OCI-LY7 (cell line): ENCODE measurements around the gene KLHDC9. TPM values are rescaled to one million over a fixed set of nuclear protein-coding genes. Genes with fewer than 3 reads are reported as not detected.

Experiments
- BruUV-seq: library from RNA; stranded (reverse); fragments of 400-500 nt; replicated peaks from 2 replicates; lab custom pipeline; 2021; lab: Mats Ljungman, UMichigan
- CTCF ChIA-PET: fragments of 300-600 bp; sonication (Branson Sonifier 250); formaldehyde crosslinking; loops from one replicate; lab custom pipeline; 2022; ENCODE audit warnings: antibody characterized with exemption; ENCODE audit not compliant: unreplicated experiment; lab: Charles Lee
- POLR2A ChIA-PET: fragments of 300-600 bp; sonication (Branson Sonifier 250); formaldehyde crosslinking; loops from one replicate; lab custom pipeline; 2022; ENCODE audit warnings: antibody characterized with exemption; lab: Charles Lee
- DNase-seq: peaks from one replicate; pipeline ENCODE4 v3.0.0-alpha.2; 2015; ENCODE audit warnings: low spot score
- H2AFZ ChIP-seq: fragments of 200-600 bp; sonication (generic), shearing (Covaris generic); 2 replicates; pipeline ENCODE4 v1.6.1; 2014; ENCODE audit warnings: mild to moderate bottlenecking, antibody characterized with exemption, low read length, moderate library complexity
- H3K27ac ChIP-seq: fragments of 200-600 bp; sonication (generic); 2 replicates; pipeline ENCODE4 v1.5.1; 2014; ENCODE audit warnings: mixed run types, low read depth, mild to moderate bottlenecking, moderate library complexity, low read length, inconsistent platforms; ENCODE audit not compliant: poor library complexity, severe bottlenecking
- H3K36me3 ChIP-seq: fragments of 200-600 bp; sonication (generic); 2 replicates; pipeline ENCODE4 v1.6.1; 2014; ENCODE audit warnings: mild to moderate bottlenecking, antibody characterized with exemption, low read length, moderate library complexity, mixed read lengths; ENCODE audit not compliant: insufficient read depth
- H3K4me1 ChIP-seq: fragments of 200-600 bp; sonication (generic); 2 replicates; pipeline ENCODE4 v1.5.1; 2014; ENCODE audit warnings: mild to moderate bottlenecking, low read length; ENCODE audit not compliant: insufficient read depth, poor library complexity, severe bottlenecking
- H3K4me2 ChIP-seq: fragments of 200-600 bp; sonication (generic); 2 replicates; pipeline ENCODE4 v1.6.1; 2014; ENCODE audit warnings: mild to moderate bottlenecking, low read length
- H3K4me3 ChIP-seq: fragments of 200-600 bp; sonication (generic); 2 replicates; pipeline ENCODE4 v1.5.1; 2014; ENCODE audit warnings: mild to moderate bottlenecking, low read depth, low read length; ENCODE audit not compliant: poor library complexity, severe bottlenecking
- H3K79me2 ChIP-seq: fragments of 200-600 bp; sonication (generic); 2 replicates; pipeline ENCODE4 v1.6.1; 2016; ENCODE audit warnings: low read depth, mild to moderate bottlenecking, low read length, moderate library complexity, mixed read lengths; ENCODE audit not compliant: insufficient read depth
- H3K9me2 ChIP-seq: fragments of 200-600 bp; sonication (generic); 2 replicates; pipeline ENCODE4 v1.6.1; 2016; ENCODE audit warnings: mild to moderate bottlenecking, low read length, mixed read lengths; ENCODE audit not compliant: insufficient read depth
- H3K9me3 ChIP-seq: fragments of 200-600 bp; sonication (generic); 2 replicates; pipeline ENCODE4 v1.6.1; 2014; ENCODE audit warnings: mild to moderate bottlenecking, mixed run types, low read length, mixed read lengths
- H4K20me1 ChIP-seq: fragments of 200-600 bp; sonication (generic); 2 replicates; pipeline ENCODE4 v1.6.1; 2014; ENCODE audit warnings: mild to moderate bottlenecking, antibody characterized with exemption, low read length, moderate library complexity, mixed read lengths; ENCODE audit not compliant: insufficient read depth
- CTCF ChIP-seq: fragments of 200-600 bp; sonication (generic); conservative IDR thresholded peaks from 2 replicates; pipeline ENCODE4 v1.5.1; 2014; ENCODE audit warnings: mild to moderate bottlenecking, antibody characterized with exemption, low read length, moderate library complexity, mixed read lengths
- EZH2phosphoT487 ChIP-seq: fragments of 200-600 bp; sonication (generic); IDR thresholded peaks from 2 replicates; pipeline ENCODE4 v1.6.1; 2018; ENCODE audit warnings: low read depth, borderline replicate concordance, mild to moderate bottlenecking, mixed run types, antibody characterized with exemption, low read length, moderate library complexity, mixed read lengths
- intact Hi-C: fragments of 100-400 bp; cut with micrococcal nuclease; formaldehyde crosslinking; loops from one replicate; pipeline ENCODE4 v1.10.0; 2022; ENCODE audit not compliant: unreplicated experiment
- small RNA-seq: library from RNA; depleted of rRNA; stranded (forward); fragments of <200 nt; gene quantifications from one replicate; pipeline ENCODE3, GENCODE V24; 2014
- total RNA-seq, 2 experiments: library from RNA; depleted of rRNA in 1 of 2; stranded (reverse); fragments of >200 nt in 1 of 2; shearing (Covaris generic) in 1 of 2; gene quantifications; 2 replicates each; pipeline ENCODE4 v1.2.3, GENCODE V29; 2014 to 2022

The KLHDC9 gene
- total RNA-seq, 2 experiments from 2014 or later, result 0.95 to 1.3 TPM

GRCh38 chr1:161140755-161141400, 42.7 kb downstream of the KLHDC9 start:
- no peaks in the 10 kb centered on the region for H3K79me2 ChIP-seq
- H3K4me3 ChIP-seq, result no peak overlapping the region
- H3K4me2 ChIP-seq, result no peak overlapping the region
- CTCF ChIA-PET, result no interaction called here
- H3K27ac ChIP-seq, result no peak overlapping the region
- POLR2A ChIA-PET, result interaction anchor here (0.6 to 0.7 kb wide), 3 partner anchors 42 to 618 kb away, joined by 3 to 5 read pairs (median 3); no protein-coding TSS in a partner anchor
- no peak overlapping the region for H2AFZ ChIP-seq
- H3K9me2 ChIP-seq, result no peaks in the 10 kb centered on the region
- no peak for DNase-seq
- H3K36me3 ChIP-seq, result no peaks in the 10 kb centered on the region; the same call in 1 of the 2 replicates
- no peaks in the 10 kb centered on the region for H4K20me1 ChIP-seq
- H3K4me1 ChIP-seq, result peaks cover 14% of the 10 kb centered on the region
- no TSS peak for BruUV-seq
- H3K9me3 ChIP-seq, result no peaks in the 10 kb centered on the region
- no peak for TF ChIP-seq EZH2phosphoT487
- no peak for TF ChIP-seq CTCF
- intact Hi-C loops, result no loop called here

- TF ChIP-seq EZH2phosphoT487 (no peak), CTCF (no peak)
- POLR2A ChIA-PET, result interaction anchor here (0.6 to 1.2 kb wide), 5 partner anchors 8 to 149 kb away, joined by 3 to 4 read pairs (median 3); partner anchors contain the start of genes UFC1 and USF1
- no peaks in the 10 kb centered on the region for H3K9me3 ChIP-seq
- H2AFZ ChIP-seq, result no peak overlapping the region
- CTCF ChIA-PET, result no interaction called here
- H3K79me2 ChIP-seq, result no peaks in the 10 kb centered on the region
- no peak for DNase-seq
- no TSS peak for BruUV-seq
- no peaks in the 10 kb centered on the region for H3K36me3 ChIP-seq
- no peaks in the 10 kb centered on the region for H3K4me1 ChIP-seq
- H3K4me2 ChIP-seq, result no peak overlapping the region
- intact Hi-C loops, result no loop called here
- H3K4me3 ChIP-seq, result no peak overlapping the region
- H3K27ac ChIP-seq, result no peak overlapping the region
- H3K9me2 ChIP-seq, result no peaks in the 10 kb centered on the region
- no peaks in the 10 kb centered on the region for H4K20me1 ChIP-seq
These were observed 47.7 kb downstream of the KLHDC9 start for GRCh38 chr1:161145832-161146231.

Small RNAs within 50 kb of the gene (small RNA-seq; reads per million reads assigned to genes)
- not detected for gene RF01225

Other genes starting within 250 kb of the KLHDC9 start
- not detected in 2 replicates for gene CD244, start 235.5 kb upstream of the KLHDC9 start, total RNA-seq (2014; rRNA removed; shearing (Covaris generic))
- not detected in 2 replicates for gene CD244, start 235.5 kb upstream of the KLHDC9 start, total RNA-seq (2022)
- not detected in 2 replicates for gene ITLN1, start 213.2 kb upstream of the KLHDC9 start, total RNA-seq (2014; rRNA removed; shearing (Covaris generic))
- gene ITLN1, start 213.2 kb upstream of the KLHDC9 start, total RNA-seq (2022), result not detected in 2 replicates
- gene ITLN2, start 143.6 kb upstream of the KLHDC9 start, total RNA-seq (2014; rRNA removed; shearing (Covaris generic)), result not detected in 2 replicates
- gene ITLN2, start 143.6 kb upstream of the KLHDC9 start, total RNA-seq (2022), result not detected in 2 replicates
- 11.7 and 13.5 TPM in 2 replicates for gene F11R, start 77.2 kb upstream of the KLHDC9 start, total RNA-seq (2014; rRNA removed; shearing (Covaris generic))
- 16.0 and 25.0 TPM in 2 replicates for gene F11R, start 77.2 kb upstream of the KLHDC9 start, total RNA-seq (2022)
- 164 and 206 TPM in 2 replicates for gene TSTD1, start 59.4 kb upstream of the KLHDC9 start, total RNA-seq (2014; rRNA removed; shearing (Covaris generic))
- gene TSTD1, start 59.4 kb upstream of the KLHDC9 start, total RNA-seq (2022), result 73.4 and 89.2 TPM in 2 replicates
- 83.1 and 97.5 TPM in 2 replicates for gene USF1, start 52.4 kb upstream of the KLHDC9 start, total RNA-seq (2014; rRNA removed; shearing (Covaris generic))
- 57.6 and 60.9 TPM in 2 replicates for gene USF1, start 52.4 kb upstream of the KLHDC9 start, total RNA-seq (2022)
- gene ARHGAP30, start 28.5 kb upstream of the KLHDC9 start, total RNA-seq (2014; rRNA removed; shearing (Covaris generic)), result 56.2 and 62.9 TPM in 2 replicates
- 86.7 and 101 TPM in 2 replicates for gene ARHGAP30, start 28.5 kb upstream of the KLHDC9 start, total RNA-seq (2022)
- gene NECTIN4, start 8.8 kb upstream of the KLHDC9 start, total RNA-seq (2014; rRNA removed; shearing (Covaris generic)), result not detected in 2 replicates
- gene NECTIN4, start 8.8 kb upstream of the KLHDC9 start, total RNA-seq (2022), result not detected in 2 replicates
- gene PFDN2, start 19.7 kb downstream of the KLHDC9 start, total RNA-seq (2014; rRNA removed; shearing (Covaris generic)), result 52.7 and 55.6 TPM in 2 replicates
- 79.5 and 95.3 TPM in 2 replicates for gene PFDN2, start 19.7 kb downstream of the KLHDC9 start, total RNA-seq (2022)
- gene NIT1, start 19.7 kb downstream of the KLHDC9 start, total RNA-seq (2014; rRNA removed; shearing (Covaris generic)), result 30.2 and 42.7 TPM in 2 replicates
- 46.5 and 53.1 TPM in 2 replicates for gene NIT1, start 19.7 kb downstream of the KLHDC9 start, total RNA-seq (2022)
- 21.1 and 28.5 TPM in 2 replicates for gene DEDD, start 34.3 kb downstream of the KLHDC9 start, total RNA-seq (2014; rRNA removed; shearing (Covaris generic))
- 36.9 and 41.9 TPM in 2 replicates for gene DEDD, start 34.3 kb downstream of the KLHDC9 start, total RNA-seq (2022)
- gene UFC1, start 55.6 kb downstream of the KLHDC9 start, total RNA-seq (2014; rRNA removed; shearing (Covaris generic)), result 61.2 and 87.7 TPM in 2 replicates
- 79.4 and 80.9 TPM in 2 replicates for gene UFC1, start 55.6 kb downstream of the KLHDC9 start, total RNA-seq (2022)
- 18.4 and 19.6 TPM in 2 replicates for gene USP21, start 61.1 kb downstream of the KLHDC9 start, total RNA-seq (2014; rRNA removed; shearing (Covaris generic))
- 29.5 and 34.0 TPM in 2 replicates for gene USP21, start 61.1 kb downstream of the KLHDC9 start, total RNA-seq (2022)
- 40.1 and 42.0 TPM in 2 replicates for gene PPOX, start 68.1 kb downstream of the KLHDC9 start, total RNA-seq (2014; rRNA removed; shearing (Covaris generic))
- gene PPOX, start 68.1 kb downstream of the KLHDC9 start, total RNA-seq (2022), result 45.5 and 53.2 TPM in 2 replicates
- 36.2 and 39.1 TPM in 2 replicates for gene B4GALT3, start 79.1 kb downstream of the KLHDC9 start, total RNA-seq (2014; rRNA removed; shearing (Covaris generic))
- gene B4GALT3, start 79.1 kb downstream of the KLHDC9 start, total RNA-seq (2022), result 41.7 and 49.8 TPM in 2 replicates
- 0.03 TPM in 2 replicates for gene ADAMTS4, start 100.7 kb downstream of the KLHDC9 start, total RNA-seq (2014; rRNA removed; shearing (Covaris generic))
- 0.07 and 0.15 TPM in 2 replicates for gene ADAMTS4, start 100.7 kb downstream of the KLHDC9 start, total RNA-seq (2022)
- gene NDUFS2, start 104.0 kb downstream of the KLHDC9 start, total RNA-seq (2014; rRNA removed; shearing (Covaris generic)), result 62.9 and 76.4 TPM in 2 replicates
- 72.1 and 73.4 TPM in 2 replicates for gene NDUFS2, start 104.0 kb downstream of the KLHDC9 start, total RNA-seq (2022)
- 3.2 TPM in 1 of 2 replicates, not detected in the other for gene FCER1G, start 116.9 kb downstream of the KLHDC9 start, total RNA-seq (2014; rRNA removed; shearing (Covaris generic))
- gene FCER1G, start 116.9 kb downstream of the KLHDC9 start, total RNA-seq (2022), result 0.88 and 1.2 TPM in 2 replicates
- not detected in 2 replicates for gene APOA2, start 125.3 kb downstream of the KLHDC9 start, total RNA-seq (2014; rRNA removed; shearing (Covaris generic))
- not detected in 2 replicates for gene APOA2, start 125.3 kb downstream of the KLHDC9 start, total RNA-seq (2022)
- gene TOMM40L, start 127.7 kb downstream of the KLHDC9 start, total RNA-seq (2014; rRNA removed; shearing (Covaris generic)), result 8.3 and 11.0 TPM in 2 replicates
- gene TOMM40L, start 127.7 kb downstream of the KLHDC9 start, total RNA-seq (2022), result 16.0 and 20.1 TPM in 2 replicates
- gene NR1I3, start 139.8 kb downstream of the KLHDC9 start, total RNA-seq (2014; rRNA removed; shearing (Covaris generic)), result not detected in 2 replicates
- gene NR1I3, start 139.8 kb downstream of the KLHDC9 start, total RNA-seq (2022), result not detected in 2 replicates
- not detected in 2 replicates for gene PCP4L1, start 160.4 kb downstream of the KLHDC9 start, total RNA-seq (2014; rRNA removed; shearing (Covaris generic))
- not detected in 2 replicates for gene PCP4L1, start 160.4 kb downstream of the KLHDC9 start, total RNA-seq (2022)
- gene MPZ, start 211.6 kb downstream of the KLHDC9 start, total RNA-seq (2014; rRNA removed; shearing (Covaris generic)), result 4.2 and 4.5 TPM in 2 replicates
- 9.0 and 10.8 TPM in 2 replicates for gene MPZ, start 211.6 kb downstream of the KLHDC9 start, total RNA-seq (2022)
- 17.9 and 20.6 TPM in 2 replicates for gene SDHC, start 216.0 kb downstream of the KLHDC9 start, total RNA-seq (2014; rRNA removed; shearing (Covaris generic))
- gene SDHC, start 216.0 kb downstream of the KLHDC9 start, total RNA-seq (2022), result 149 and 175 TPM in 2 replicates